ENCODE data around the gene KLHL3. TPM values are rescaled to one million over a fixed set of nuclear protein-coding genes. Genes with fewer than 3 reads are reported as not detected.

KLHL3 gene
- total and polyA plus RNA-seq, 2 experiments from 2014 or later, result 4.9 to 10.8 TPM

GRCh38 chr5:137715456-137715855 lies 20.4 kb downstream of the KLHL3 start (continued):
- TF ChIP-seq POLR2AphosphoS5 (IDR thresholded peaks at IDR 0.05; ENCODE audit: low read depth) (no peak), CREB1 (CRISPR knock-in tag; IDR thresholded peaks at IDR 0.05; ENCODE audit: low read depth) (no peak), EZH2 (IDR thresholded peaks at IDR 0.05; ENCODE audit: low read depth, unreplicated experiment) (no peak), REST (IDR thresholded peaks at IDR 0.05; ENCODE audit: unreplicated experiment) (no peak), JUNB (IDR thresholded peaks at IDR 0.05; ENCODE audit: unreplicated experiment) (no peak), EZH2phosphoT487 (IDR thresholded peaks at IDR 0.05; ENCODE audit: unreplicated experiment) (no peak), ETS1 (IDR thresholded peaks at IDR 0.05) (no peak), ZNF331 (CRISPR knock-in tag; IDR thresholded peaks at IDR 0.05; ENCODE audit: low read depth) (no peak), ZNF114 (CRISPR knock-in tag; IDR thresholded peaks at IDR 0.05) (no peak), NANOG (IDR thresholded peaks at IDR 0.05; ENCODE audit: borderline replicate concordance) (no peak)

- Mint-ChIP-seq H3K27me3 (ENCODE audit: insufficient read depth, low read depth, poor library complexity) (no peaks in the 10 kb centered on the region), H3K9me3 (peaks cover 18% of the 10 kb centered on the region), H3K36me3 (ENCODE audit: low read depth) (peaks cover 40% of the 10 kb centered on the region), H3K4me3 (no peak overlapping the region), H3K4me1 (no peaks in the 10 kb centered on the region), H3K27ac (no peak overlapping the region)
- ATAC-seq (no peak), DNase-seq (ENCODE audit: low spot score) (no peak)
- Histone ChIP-seq H3F3A (replicated peaks; ENCODE audit: low read depth) (no peaks in the 10 kb centered on the region), H2AFZ (no peak overlapping the region), H3K9me2 (ENCODE audit: insufficient read depth) (no peaks in the 10 kb centered on the region), H3K27me3 (ENCODE audit: insufficient read depth) (no peaks in the 10 kb centered on the region), H4K20me1 (replicated peaks; ENCODE audit: insufficient read depth) (no peaks in the 10 kb centered on the region; the same call in 1 of the 2 replicates), H3K27ac (ENCODE audit: low read depth) (no peak overlapping the region), H3K36me3 (ENCODE audit: insufficient read depth) (peaks cover 19% of the 10 kb centered on the region; the same call in 1 of the 2 replicates), H3K79me2 (replicated peaks; ENCODE audit: insufficient read depth) (0 out of 2 replicates have a peak, but pooled peaks cover 3% of the 10 kb centered on the region), H3K4me1 (ENCODE audit: insufficient read depth) (no peaks in the 10 kb centered on the region), H3K4me2 (no peak overlapping the region), H3K4me3 (no peak overlapping the region)
- TF ChIP-seq CREB1 (CRISPR knock-in tag; IDR thresholded peaks at IDR 0.05; ENCODE audit: low read depth) (no peak), REST (IDR thresholded peaks at IDR 0.05; ENCODE audit: unreplicated experiment) (no peak)
These were observed 20.9 kb downstream of the KLHL3 start for GRCh38 chr5:137714946-137715345.

All from GM23338 (cell line).